ENCODE data around the gene ACTL8. TPM values are rescaled to one million over a fixed set of nuclear protein-coding genes. Genes with fewer than 3 reads are reported as not detected.

ACTL8 gene
- total RNA-seq, 6 experiments from 2014 or later, result 0.12 to 0.14 TPM; not detected in 4

GRCh38 chr1:17844185-17844826 is 89.2 kb downstream of the ACTL8 start:
- DNase-seq, result no peak
- Mint-ChIP-seq H3K27me3 (ENCODE audit: insufficient read depth) (peaks cover 31% of the 10 kb centered on the region), H3K27ac (no peak overlapping the region), H3K9me3 (no peaks in the 10 kb centered on the region), H3K36me3 (ENCODE audit: low read depth) (no peaks in the 10 kb centered on the region), H3K4me3 (no peak overlapping the region), H3K4me1 (ENCODE audit: low read depth) (no peaks in the 10 kb centered on the region)
- TF ChIP-seq CTCF (IDR thresholded peaks at IDR 0.05), result no peak

- DNase-seq, result no peak
- Mint-ChIP-seq H3K4me3 (no peak overlapping the region), H3K4me1 (ENCODE audit: low read depth) (no peaks in the 10 kb centered on the region), H3K9me3 (no peaks in the 10 kb centered on the region), H3K27me3 (ENCODE audit: insufficient read depth) (peaks cover 31% of the 10 kb centered on the region), H3K36me3 (ENCODE audit: low read depth) (no peaks in the 10 kb centered on the region), H3K27ac (no peak overlapping the region)
- TF ChIP-seq CTCF (IDR thresholded peaks at IDR 0.05), result no peak
Measured at GRCh38 chr1:17845583-17845982, 90.5 kb downstream of the ACTL8 start.

GRCh38 chr1:17846341-17846740 is 91.2 kb downstream of the ACTL8 start:
- Mint-ChIP-seq H3K27me3 (ENCODE audit: insufficient read depth) (peaks cover 24% of the 10 kb centered on the region), H3K36me3 (ENCODE audit: low read depth) (no peaks in the 10 kb centered on the region), H3K4me1 (ENCODE audit: low read depth) (no peaks in the 10 kb centered on the region), H3K9me3 (no peaks in the 10 kb centered on the region), H3K4me3 (no peak overlapping the region), H3K27ac (no peak overlapping the region)
- no peak for DNase-seq
- TF ChIP-seq CTCF (IDR thresholded peaks at IDR 0.05), result no peak

GRCh38 chr1:17847111-17847510 is 92.0 kb downstream of the ACTL8 start:
- H3K36me3 Mint-ChIP-seq (ENCODE audit: low read depth), result no peaks in the 10 kb centered on the region
- DNase-seq, result no peak
- peaks cover 23% of the 10 kb centered on the region for H3K27me3 Mint-ChIP-seq (ENCODE audit: insufficient read depth)
- H3K4me1 Mint-ChIP-seq (ENCODE audit: low read depth), result no peaks in the 10 kb centered on the region
- H3K4me3 Mint-ChIP-seq, result no peak overlapping the region
- no peak for TF ChIP-seq CTCF (IDR thresholded peaks at IDR 0.05)
- H3K9me3 Mint-ChIP-seq, result no peaks in the 10 kb centered on the region
- no peak overlapping the region for H3K27ac Mint-ChIP-seq

GRCh38 chr1:17849216-17849615 is 94.1 kb downstream of the ACTL8 start:
- TF ChIP-seq CTCF (IDR thresholded peaks at IDR 0.05), result peak; percentile 71
- no peak overlapping the region for H3K4me3 Mint-ChIP-seq
- no peak overlapping the region for H3K27ac Mint-ChIP-seq
- peaks cover 17% of the 10 kb centered on the region for H3K27me3 Mint-ChIP-seq (ENCODE audit: insufficient read depth)
- DNase-seq, result no peak
- H3K36me3 Mint-ChIP-seq (ENCODE audit: low read depth), result no peaks in the 10 kb centered on the region
- H3K4me1 Mint-ChIP-seq (ENCODE audit: low read depth), result no peaks in the 10 kb centered on the region
- H3K9me3 Mint-ChIP-seq, result no peaks in the 10 kb centered on the region

Data from HFFc6 (cell line).